Astrocyte (in vitro differentiated cells and primary cell): ENCODE measurements around the gene SRC. TPM values are rescaled to one million over a fixed set of nuclear protein-coding genes. Genes with fewer than 3 reads are reported as not detected.

Source experiments
- DNase-seq: peaks from one replicate; pipeline ENCODE4 v3.0.0-alpha.2; 2010; ENCODE audit warnings: low read depth
- FAIRE-seq: peaks from 2 replicates; lab custom pipeline; 2011; peaks lifted over from hg19 to GRCh38; lab: Jason Lieb, UNC
- H2AFZ ChIP-seq: 2 replicates; pipeline ENCODE4 v1.6.0; 2012; ENCODE audit warnings: low read depth, low read length, inconsistent platforms
- H3K27ac ChIP-seq: 2 replicates; pipeline ENCODE4 v1.5.1; 2011; ENCODE audit warnings: low read depth, low read length, inconsistent platforms
- H3K27me3 ChIP-seq: 2 replicates; pipeline ENCODE4 v1.6.0; 2011; ENCODE audit warnings: low read length, inconsistent platforms; ENCODE audit not compliant: insufficient read depth
- H3K36me3 ChIP-seq: 2 replicates; pipeline ENCODE4 v1.5.1; 2011; ENCODE audit warnings: low read length, inconsistent platforms; ENCODE audit not compliant: insufficient read depth
- H3K4me1 ChIP-seq: 2 replicates; pipeline ENCODE4 v1.5.1; 2011; ENCODE audit warnings: low read length, inconsistent platforms; ENCODE audit not compliant: insufficient read depth
- H3K4me2 ChIP-seq: 2 replicates; pipeline ENCODE4 v1.6.0; 2012; ENCODE audit warnings: low read length, inconsistent platforms
- H3K4me3 ChIP-seq: 2 replicates; pipeline ENCODE4 v1.5.1; 2011; ENCODE audit warnings: low read depth, mild to moderate bottlenecking, low read length, inconsistent platforms; ENCODE audit not compliant: insufficient read depth
- H3K79me2 ChIP-seq: 2 replicates; pipeline ENCODE4 v1.6.0; 2012; ENCODE audit warnings: mild to moderate bottlenecking, low read length, inconsistent platforms; ENCODE audit not compliant: insufficient read depth
- H3K9ac ChIP-seq: 2 replicates; pipeline ENCODE4 v1.6.0; 2012; ENCODE audit warnings: mild to moderate bottlenecking, low read length, inconsistent platforms
- H3K9me3 ChIP-seq: 2 replicates; pipeline ENCODE4 v1.5.1; 2012; ENCODE audit warnings: low read depth, mild to moderate bottlenecking, low read length, inconsistent platforms; ENCODE audit not compliant: insufficient read depth
- H4K20me1 ChIP-seq: 2 replicates; pipeline ENCODE4 v1.6.0; 2012; ENCODE audit warnings: low read length, inconsistent platforms; ENCODE audit not compliant: insufficient read depth
- H3K27ac Mint-ChIP-seq: one replicate; pipeline ENCODE4 v1.8.0; 2021; ENCODE audit warnings: mild to moderate bottlenecking, mixed read lengths; ENCODE audit not compliant: unreplicated experiment
- H3K27me3 Mint-ChIP-seq: one replicate; pipeline ENCODE4 v1.8.0; 2021; ENCODE audit warnings: low read depth, mixed read lengths; ENCODE audit not compliant: unreplicated experiment
- H3K36me3 Mint-ChIP-seq: one replicate; pipeline ENCODE4 v1.8.0; 2021; ENCODE audit warnings: low read depth, mixed read lengths; ENCODE audit not compliant: unreplicated experiment
- H3K4me1 Mint-ChIP-seq: one replicate; pipeline ENCODE4 v1.8.0; 2021; ENCODE audit warnings: low read depth, mixed read lengths; ENCODE audit not compliant: unreplicated experiment
- H3K4me3 Mint-ChIP-seq: one replicate; pipeline ENCODE4 v1.8.0; 2021; ENCODE audit warnings: mild to moderate bottlenecking, moderate library complexity, mixed read lengths; ENCODE audit not compliant: unreplicated experiment
- H3K9me3 Mint-ChIP-seq: one replicate; pipeline ENCODE4 v1.8.0; 2021; ENCODE audit warnings: mild to moderate bottlenecking, mixed read lengths; ENCODE audit not compliant: unreplicated experiment
- EZH2 ChIP-seq: IDR thresholded peaks from 2 replicates; pipeline ENCODE4 v1.6.1; 2012; ENCODE audit warnings: mild to moderate bottlenecking, low read length, inconsistent platforms; ENCODE audit not compliant: insufficient read depth
- total RNA-seq: library from RNA; stranded (reverse); gene quantifications from 2 replicates; pipeline ENCODE4 v1.2.1, GENCODE V29; 2021
- TF ChIP-seq, protein P1 (sequence below): IDR thresholded peaks from 2 replicates; pipeline ENCODE4 v1.5.1; 2011; ENCODE audit warnings: low read depth, mild to moderate bottlenecking, inconsistent platforms, low read length, moderate library complexity; ENCODE audit not compliant: insufficient read depth

SRC gene
- total RNA-seq, 1 donor from 2014 or later, result 33.4 TPM

DNA sequence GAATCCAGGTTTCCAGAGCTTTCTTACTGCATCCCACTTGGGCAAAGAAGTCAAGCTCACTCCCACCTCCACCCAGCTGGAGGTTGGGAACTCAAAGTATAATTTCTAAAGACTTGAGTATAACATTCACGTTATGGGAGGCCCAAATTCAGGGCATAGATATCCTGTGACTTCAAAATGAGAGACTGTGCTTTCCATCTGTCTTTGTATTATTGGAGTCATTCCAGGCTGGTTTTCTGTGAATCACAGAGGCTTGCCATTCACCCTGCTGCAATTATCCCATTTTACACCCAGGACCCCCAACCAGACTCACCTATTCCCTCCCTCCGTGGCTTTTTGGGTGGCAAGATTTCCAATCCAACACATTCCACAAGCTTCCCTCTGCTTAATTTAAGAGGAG lies 19.3 kb upstream of the SRC start:
- H3K27ac Mint-ChIP-seq, result no peak overlapping the region
- no peaks in the 10 kb centered on the region for H4K20me1 ChIP-seq

DNA sequence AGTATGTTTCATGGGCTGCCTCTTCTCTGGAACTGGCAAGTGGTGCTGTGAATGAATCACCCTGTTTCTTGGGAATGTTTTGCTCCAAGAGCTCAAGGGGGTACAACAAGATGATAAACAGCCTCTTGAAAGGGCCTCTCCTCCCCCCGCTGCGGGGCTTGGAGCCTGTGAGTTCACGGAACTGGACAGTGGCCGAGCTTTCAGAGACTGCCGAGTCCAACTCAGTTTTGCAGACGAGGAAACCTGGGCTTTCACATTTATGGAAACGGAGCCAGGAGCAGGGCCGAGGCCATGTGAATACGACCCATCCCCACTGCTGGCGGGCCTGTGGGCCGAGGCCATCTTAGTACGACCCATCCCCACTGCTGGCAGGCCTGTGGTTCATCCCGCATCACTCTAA lies 18.2 kb upstream of the SRC start:
- Histone ChIP-seq H3K4me3 (no peak overlapping the region), H2AFZ (peak overlapping the region; percentile 52), H3K9ac (peak overlapping the region; percentile 27), H3K36me3 (no peaks in the 10 kb centered on the region), H3K27ac (no peak overlapping the region), H3K27me3 (no peaks in the 10 kb centered on the region), H3K4me1 (peaks cover 4% of the 10 kb centered on the region), H4K20me1 (no peaks in the 10 kb centered on the region), H3K4me2 (no peak overlapping the region), H3K79me2 (no peaks in the 10 kb centered on the region), H3K9me3 (no peaks in the 10 kb centered on the region)
- FAIRE-seq, result no peak
- Mint-ChIP-seq H3K4me1 (peaks cover 3% of the 10 kb centered on the region), H3K27me3 (peaks cover 2% of the 10 kb centered on the region), H3K36me3 (peaks cover 3% of the 10 kb centered on the region), H3K9me3 (no peaks in the 10 kb centered on the region), H3K27ac (no peak overlapping the region), H3K4me3 (no peak overlapping the region)
- DNase-seq, result peak; percentile 83
- no peak for TF ChIP-seq EZH2
- TF ChIP-seq, protein P1, sequence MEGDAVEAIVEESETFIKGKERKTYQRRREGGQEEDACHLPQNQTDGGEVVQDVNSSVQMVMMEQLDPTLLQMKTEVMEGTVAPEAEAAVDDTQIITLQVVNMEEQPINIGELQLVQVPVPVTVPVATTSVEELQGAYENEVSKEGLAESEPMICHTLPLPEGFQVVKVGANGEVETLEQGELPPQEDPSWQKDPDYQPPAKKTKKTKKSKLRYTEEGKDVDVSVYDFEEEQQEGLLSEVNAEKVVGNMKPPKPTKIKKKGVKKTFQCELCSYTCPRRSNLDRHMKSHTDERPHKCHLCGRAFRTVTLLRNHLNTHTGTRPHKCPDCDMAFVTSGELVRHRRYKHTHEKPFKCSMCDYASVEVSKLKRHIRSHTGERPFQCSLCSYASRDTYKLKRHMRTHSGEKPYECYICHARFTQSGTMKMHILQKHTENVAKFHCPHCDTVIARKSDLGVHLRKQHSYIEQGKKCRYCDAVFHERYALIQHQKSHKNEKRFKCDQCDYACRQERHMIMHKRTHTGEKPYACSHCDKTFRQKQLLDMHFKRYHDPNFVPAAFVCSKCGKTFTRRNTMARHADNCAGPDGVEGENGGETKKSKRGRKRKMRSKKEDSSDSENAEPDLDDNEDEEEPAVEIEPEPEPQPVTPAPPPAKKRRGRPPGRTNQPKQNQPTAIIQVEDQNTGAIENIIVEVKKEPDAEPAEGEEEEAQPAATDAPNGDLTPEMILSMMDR, result no peak

More for the DNA sequence above, 19.3 kb upstream of the SRC start:
- no peak overlapping the region for H3K27ac ChIP-seq
- no peaks in the 10 kb centered on the region for H3K27me3 Mint-ChIP-seq
- no peak overlapping the region for H3K9ac ChIP-seq
- no peaks in the 10 kb centered on the region for H3K36me3 ChIP-seq
- no peaks in the 10 kb centered on the region for H3K9me3 Mint-ChIP-seq
- no peaks in the 10 kb centered on the region for H3K9me3 ChIP-seq
- peaks cover 4% of the 10 kb centered on the region for H3K36me3 Mint-ChIP-seq
- TF ChIP-seq EZH2, result no peak
- TF ChIP-seq, protein P1, result no peak
- H2AFZ ChIP-seq, result no peak overlapping the region
- no peak overlapping the region for H3K4me3 ChIP-seq
- H3K4me1 Mint-ChIP-seq, result no peaks in the 10 kb centered on the region
- H3K4me3 Mint-ChIP-seq, result no peak overlapping the region
- FAIRE-seq (no peak), DNase-seq (no peak)
- peaks cover 4% of the 10 kb centered on the region for H3K4me1 ChIP-seq
- H3K4me2 ChIP-seq, result no peak overlapping the region
- H3K27me3 ChIP-seq, result no peaks in the 10 kb centered on the region
- H3K79me2 ChIP-seq, result no peaks in the 10 kb centered on the region

- Mint-ChIP-seq H3K27ac (no peak overlapping the region), H3K27me3 (peaks cover 2% of the 10 kb centered on the region), H3K9me3 (no peaks in the 10 kb centered on the region), H3K4me1 (peaks cover 3% of the 10 kb centered on the region), H3K4me3 (no peak overlapping the region), H3K36me3 (no peaks in the 10 kb centered on the region)
- H4K20me1 ChIP-seq, result no peaks in the 10 kb centered on the region
- H3K9ac ChIP-seq, result peak overlapping the region; percentile 27
- peaks cover 4% of the 10 kb centered on the region for H3K4me1 ChIP-seq
- H3K4me3 ChIP-seq, result no peak overlapping the region
- no peaks in the 10 kb centered on the region for H3K79me2 ChIP-seq
- H3K27ac ChIP-seq, result no peak overlapping the region
- FAIRE-seq (no peak), DNase-seq (no peak)
- TF ChIP-seq, protein P1, result no peak
- no peak for TF ChIP-seq EZH2
- H3K36me3 ChIP-seq, result no peaks in the 10 kb centered on the region
- no peak overlapping the region for H3K4me2 ChIP-seq
- H2AFZ ChIP-seq, result peak overlapping the region; percentile 52
- H3K27me3 ChIP-seq, result no peaks in the 10 kb centered on the region
- no peaks in the 10 kb centered on the region for H3K9me3 ChIP-seq
Measured at GRCh38 chr20:37328149-37328945, 17.6 kb upstream of the SRC start.
